K562 (cell line): ENCODE results near the gene CNOT4. TPM values are rescaled to one million over a fixed set of nuclear protein-coding genes. Genes with fewer than 3 reads are reported as not detected.

Source experiments
- ATAC-seq: fragments of 200-7000 bp; cut with Tn5 transposase; 3 replicates; pipeline ENCODE4 v1.9.1; 2020; ENCODE audit warnings: moderate library complexity
- BruUV-seq: library from RNA; stranded (reverse); fragments of 400-500 nt; replicated peaks from 2 replicates; lab custom pipeline; 2021; lab: Mats Ljungman, UMichigan
- CTCF ChIA-PET: fragments of 300-600 bp; formaldehyde crosslinking; extraction: SDS; loops from one replicate; lab custom pipeline; 2021; ENCODE audit warnings: low intra/inter-chr PET ratio; lab: Yijun Ruan, JAX
- POLR2A ChIA-PET: fragments of 300-600, 350-650 bp; sonication (Branson Sonifier 250); formaldehyde crosslinking; extraction: SDS; loops from one replicate; lab custom pipeline; 2021; ENCODE audit warnings: antibody characterized with exemption, inconsistent platforms; lab: Yijun Ruan, JAX
- DNase-seq, 4 experiments: peaks; one replicate each; pipeline versions ENCODE4 v3.0.0 to v3.0.0-alpha.2; 2011 to 2018; ENCODE audit warnings: low spot score in 3 of 4, mixed read lengths in 3 of 4; ENCODE audit errors: extremely low read depth in 1 of 4
- FAIRE-seq: peaks from 2 replicates; lab custom pipeline; 2011; peaks lifted over from hg19 to GRCh38; lab: Jason Lieb, UNC
- H2AFZ ChIP-seq: 2 replicates; pipeline ENCODE4 v1.6.0; 2011; ENCODE audit warnings: low read depth, low read length, control low read depth, inconsistent platforms
- H3K27ac ChIP-seq: fragments of 200-600 bp; 3 replicates; pipeline ENCODE4 v1.8.0; 2011; ENCODE audit warnings: low read depth, mild to moderate bottlenecking, control low read depth, inconsistent platforms, low read length, moderate library complexity, mixed read lengths; ENCODE audit errors: extremely low read depth
- H3K27me3 ChIP-seq, 2 experiments: fragments of 300-600 bp in 1 of 2; 2 replicates in 1 of 2; 3 replicates in 1 of 2; pipeline versions ENCODE4 v1.6.0 to v1.8.0; 2011; ENCODE audit warnings: inconsistent platforms in 2 of 2, low read length in 2 of 2, mild to moderate bottlenecking in 1 of 2, mixed read lengths in 1 of 2, moderate library complexity in 1 of 2; ENCODE audit not compliant: control insufficient read depth in 2 of 2, insufficient read depth in 2 of 2
- H3K36me3 ChIP-seq: fragments of 300-600 bp; 3 replicates; pipeline ENCODE4 v1.8.0; 2011; ENCODE audit warnings: mild to moderate bottlenecking, low read length, inconsistent platforms; ENCODE audit not compliant: control insufficient read depth, insufficient read depth
- H3K4me1 ChIP-seq, 2 experiments: fragments of 200-600 bp in 1 of 2; replicated peaks in 1 of 2; 2 replicates in 1 of 2; 3 replicates in 1 of 2; pipeline versions ENCODE4 v1.5.1 to v1.8.0; 2011; ENCODE audit warnings: inconsistent platforms in 2 of 2, low read length in 2 of 2, mild to moderate bottlenecking in 1 of 2, mixed read lengths in 1 of 2, moderate library complexity in 1 of 2; ENCODE audit not compliant: control insufficient read depth in 2 of 2, insufficient read depth in 2 of 2
- H3K4me2 ChIP-seq: 2 replicates; pipeline ENCODE4 v1.6.1; 2011; ENCODE audit warnings: low read length, control low read depth, inconsistent platforms, mixed read lengths; ENCODE audit not compliant: insufficient read depth
- H3K4me3 ChIP-seq: fragments of 200-600 bp; sonication (generic), shearing (Covaris generic); 2 replicates; pipeline ENCODE4 v1.5.1; 2016; ENCODE audit warnings: control low read depth, inconsistent platforms
- H3K79me2 ChIP-seq: fragments of 200-600 bp; 3 replicates; pipeline ENCODE4 v1.8.0; 2011; ENCODE audit warnings: low read length, inconsistent platforms; ENCODE audit not compliant: control insufficient read depth, insufficient read depth
- H3K9ac ChIP-seq, 2 experiments: 2 replicates each; pipeline versions ENCODE4 v1.6.0 to v1.6.1; 2011; ENCODE audit warnings: low read depth in 2 of 2, low read length in 2 of 2, control low read depth in 1 of 2, inconsistent platforms in 1 of 2, mild to moderate bottlenecking in 1 of 2, mixed read lengths in 1 of 2; ENCODE audit not compliant: insufficient read depth in 1 of 2
- H3K9me1 ChIP-seq: one replicate; pipeline ENCODE4 v1.6.0; 2011; ENCODE audit warnings: inconsistent platforms, mild to moderate bottlenecking, low read length, moderate library complexity; ENCODE audit not compliant: control insufficient read depth, insufficient read depth
- H3K9me3 ChIP-seq: replicated peaks from 2 replicates; pipeline ENCODE4 v1.5.1; 2011; ENCODE audit warnings: low read depth, low read length, inconsistent platforms; ENCODE audit not compliant: control insufficient read depth, insufficient read depth
- H4K20me1 ChIP-seq: replicated peaks from 2 replicates; pipeline ENCODE4 v1.6.1; 2011; ENCODE audit warnings: low read length, inconsistent platforms, mixed read lengths; ENCODE audit not compliant: control insufficient read depth, insufficient read depth
- BRD4 ChIP-seq: fragments of 200-600 bp; sonication (generic); IDR thresholded peaks from 2 replicates; pipeline ENCODE4 v1.6.1; 2017; ENCODE audit warnings: inconsistent platforms
- CHCHD3 ChIP-seq: fragments of 250-450 bp; sonication (Bioruptor Pico); IDR thresholded peaks from 2 replicates; pipeline ENCODE4 v2.1.2; 2022; ENCODE audit warnings: mild to moderate bottlenecking
- COPS2 ChIP-seq: fragments of 450-650 bp; conservative IDR thresholded peaks from 2 replicates; pipeline ENCODE4 v1.6.1; 2016; ENCODE audit warnings: mild to moderate bottlenecking, moderate library complexity
- ESRRA ChIP-seq: fragments of 450-650 bp; IDR thresholded peaks from 2 replicates; pipeline ENCODE4 v1.6.1; 2014; ENCODE audit warnings: low read depth, mild to moderate bottlenecking, moderate library complexity, borderline replicate concordance
- HDAC3 ChIP-seq: fragments of 450-650 bp; IDR thresholded peaks from 2 replicates; pipeline ENCODE4 v1.6.1; 2018; ENCODE audit warnings: borderline replicate concordance, mild to moderate bottlenecking, moderate library complexity; ENCODE audit not compliant: partially characterized antibody
- HNRNPUL1 ChIP-seq: fragments of 200-400 bp; formaldehyde crosslinking; IDR thresholded peaks from 2 replicates; pipeline ENCODE4 v1.6.1; 2017; ENCODE audit warnings: low read length
- MXI1 ChIP-seq: IDR thresholded peaks from 2 replicates; pipeline ENCODE4 v1.6.1; 2011; ENCODE audit warnings: low read depth, mild to moderate bottlenecking, improper control_type of control experiment, low read length
- PPARD ChIP-seq: fragments of 250-450 bp; sonication (Bioruptor Pico); IDR thresholded peaks from 2 replicates; pipeline ENCODE4 v1.8.0; 2022; ENCODE audit warnings: inconsistent platforms, mild to moderate bottlenecking, moderate library complexity
- ZEB2 ChIP-seq: fragments of 450-650 bp; IDR thresholded peaks from 2 replicates; pipeline ENCODE4 v1.6.1; 2016
- ZNF146 ChIP-seq: IDR thresholded peaks from one replicate; pipeline ENCODE4 v1.6.1; 2018; ENCODE audit warnings: missing compliant biosample characterization; ENCODE audit not compliant: unreplicated experiment
- WGBS: fragments of 100-300 bp; shearing (Covaris generic); methylation state at CpG from one replicate; pipeline ENCODE4 v1.1.6; 2016; ENCODE audit warnings: low coverage, mixed read lengths; ENCODE audit not compliant: insufficient coverage; ENCODE audit errors: missing lambda C conversion rate; 5-methylcytosine and 5-hydroxymethylcytosine counted together
- in situ Hi-C: fragments of 300-500 bp; cut with MboI; formaldehyde crosslinking; loops from 4 replicates; pipeline ENCODE4 v1.15.0; 2018; ENCODE audit warnings: inconsistent platforms, mixed read lengths
- intact Hi-C: fragments of 100-400 bp; cut with micrococcal nuclease; formaldehyde crosslinking; loops from 2 replicates; pipeline ENCODE4 v1.14.2; 2022
- polyA plus RNA-seq, 8 experiments: library from polyadenylated mRNA; depleted of rRNA in 4 of 8; stranded (reverse) in 5 of 8; unstranded in 3 of 8; fragments of >200 nt; fragmentation: Nextera tagmentation in 2 of 8; fragmentation: Illumina TruSeq in 1 of 8; extraction: Ambion mirVana in 2 of 8; extraction: Trizol in 1 of 8; gene quantifications; 2 replicates each; pipeline versions ENCODE4 v1.2.1 to v1.2.3, GENCODE V29; 2011 to 2014; ENCODE audit warnings: inconsistent platforms in 1 of 8, missing spikeins in 1 of 8
- total RNA-seq, 7 experiments: library from RNA; depleted of rRNA in 6 of 7; stranded (reverse); fragments of >200 nt in 6 of 7; fragmentation: Illumina TruSeq in 2 of 7; extraction: Trizol in 2 of 7; gene quantifications; 2 replicates each; pipeline versions ENCODE4 v1.2.1 to v1.2.3, GENCODE V29; 2011 to 2021; ENCODE audit warnings: low replicate concordance in 1 of 7
- TF ChIP-seq, protein P1 (sequence below): IDR thresholded peaks from 2 replicates; pipeline ENCODE4 v1.6.1; 2012; ENCODE audit warnings: low read depth, low read length, improper control_type of control experiment, borderline replicate concordance
- TF ChIP-seq, protein P2 (sequence below): sonication (generic); formaldehyde crosslinking; IDR thresholded peaks from 2 replicates; pipeline ENCODE4 v1.8.0; 2023; ENCODE audit warnings: mild to moderate bottlenecking, missing genetic modification reagents
- TF ChIP-seq, protein P3 (sequence below): fragments of 450-650 bp; formaldehyde crosslinking; IDR thresholded peaks from 2 replicates; pipeline ENCODE4 v1.4.0; 2020; ENCODE audit warnings: mild to moderate bottlenecking, moderate library complexity

CNOT4 gene
- total and polyA plus RNA-seq, 9 of the 15 experiments (the other 6 are each of a cell fraction or from before 2014, with no cell fraction given), result 8.6 to 24.1 (median 15.4) TPM

GRCh38 chr7:135388616-135389015 is 121.3 kb downstream of the CNOT4 start:
- no peaks in the 10 kb centered on the region for H3K27me3 ChIP-seq
- in situ Hi-C loops, result no loop called here
- H3K9me3 ChIP-seq, result no peaks in the 10 kb centered on the region

DNA sequence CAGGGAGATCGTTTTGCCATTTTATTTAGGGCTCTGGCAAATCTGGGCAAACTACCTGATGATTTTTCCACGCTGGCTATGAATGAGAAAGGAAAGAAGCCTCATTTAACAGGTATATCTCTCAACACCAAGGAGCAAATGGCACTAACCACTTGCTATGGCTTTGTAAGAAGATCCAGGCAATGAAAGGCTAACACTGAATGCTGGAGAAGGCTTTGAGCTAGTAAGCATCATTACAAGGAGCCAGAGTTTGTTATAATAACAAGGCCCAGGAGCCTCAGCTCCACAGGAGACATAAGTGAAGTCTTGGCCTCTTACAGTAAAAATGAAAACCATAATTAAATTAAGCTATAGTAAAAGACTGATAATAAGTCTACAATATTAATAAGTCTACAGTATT is 123.1 kb downstream of the CNOT4 start:
- H3K9me1 ChIP-seq, result no peaks in the 10 kb centered on the region
- no peak for ATAC-seq
- no peaks in the 10 kb centered on the region for H3K9me3 ChIP-seq
- H3K4me2 ChIP-seq, result no peak overlapping the region
- ChIA-PET POLR2A (interaction anchor here (0.6 to 2.2 kb wide), 4 partner anchors 8 to 537 kb away, joined by 3 to 10 read pairs (median 3); no protein-coding TSS in a partner anchor), CTCF (no interaction called here)
- no peaks in the 10 kb centered on the region for H3K27me3 ChIP-seq
- no peak overlapping the region for H3K27ac ChIP-seq
- H4K20me1 ChIP-seq, result no peaks in the 10 kb centered on the region
- no peak overlapping the region for H3K9ac ChIP-seq
- no peak overlapping the region for H2AFZ ChIP-seq
- DNase-seq, result no peak
- H3K79me2 ChIP-seq, result no peaks in the 10 kb centered on the region
- BruUV-seq, result no TSS peak
- in situ Hi-C loops, result no loop called here
- no peak for FAIRE-seq
- no peak overlapping the region for H3K4me3 ChIP-seq
- H3K4me1 ChIP-seq, result peaks cover 4 to 12% of the 10 kb centered on the region in 2 experiments; a peak in 4 of 5 replicates
- intact Hi-C loops, result no loop called here
- WGBS, result 70% methylated on average over 2 of the region's 2 CpGs
- peaks cover 15% of the 10 kb centered on the region; the same call in 2 of the 3 replicates for H3K36me3 ChIP-seq
- TF ChIP-seq, protein P1, sequence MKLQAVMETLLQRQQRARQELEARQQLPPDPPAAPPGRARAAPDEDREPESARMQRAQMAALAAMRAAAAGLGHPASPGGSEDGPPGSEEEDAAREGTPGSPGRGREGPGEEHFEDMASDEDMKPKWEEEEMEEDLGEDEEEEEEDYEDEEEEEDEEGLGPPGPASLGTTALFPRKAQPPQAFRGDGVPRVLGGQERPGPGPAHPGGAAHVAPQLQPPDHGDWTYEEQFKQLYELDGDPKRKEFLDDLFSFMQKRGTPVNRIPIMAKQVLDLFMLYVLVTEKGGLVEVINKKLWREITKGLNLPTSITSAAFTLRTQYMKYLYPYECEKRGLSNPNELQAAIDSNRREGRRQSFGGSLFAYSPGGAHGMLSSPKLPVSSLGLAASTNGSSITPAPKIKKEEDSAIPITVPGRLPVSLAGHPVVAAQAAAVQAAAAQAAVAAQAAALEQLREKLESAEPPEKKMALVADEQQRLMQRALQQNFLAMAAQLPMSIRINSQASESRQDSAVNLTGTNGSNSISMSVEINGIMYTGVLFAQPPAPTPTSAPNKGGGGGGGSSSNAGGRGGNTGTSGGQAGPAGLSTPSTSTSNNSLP, result no peak
- TF ChIP-seq BRD4 (no peak), ESRRA (no peak), ZEB2 (no peak)
- TF ChIP-seq, protein P2, sequence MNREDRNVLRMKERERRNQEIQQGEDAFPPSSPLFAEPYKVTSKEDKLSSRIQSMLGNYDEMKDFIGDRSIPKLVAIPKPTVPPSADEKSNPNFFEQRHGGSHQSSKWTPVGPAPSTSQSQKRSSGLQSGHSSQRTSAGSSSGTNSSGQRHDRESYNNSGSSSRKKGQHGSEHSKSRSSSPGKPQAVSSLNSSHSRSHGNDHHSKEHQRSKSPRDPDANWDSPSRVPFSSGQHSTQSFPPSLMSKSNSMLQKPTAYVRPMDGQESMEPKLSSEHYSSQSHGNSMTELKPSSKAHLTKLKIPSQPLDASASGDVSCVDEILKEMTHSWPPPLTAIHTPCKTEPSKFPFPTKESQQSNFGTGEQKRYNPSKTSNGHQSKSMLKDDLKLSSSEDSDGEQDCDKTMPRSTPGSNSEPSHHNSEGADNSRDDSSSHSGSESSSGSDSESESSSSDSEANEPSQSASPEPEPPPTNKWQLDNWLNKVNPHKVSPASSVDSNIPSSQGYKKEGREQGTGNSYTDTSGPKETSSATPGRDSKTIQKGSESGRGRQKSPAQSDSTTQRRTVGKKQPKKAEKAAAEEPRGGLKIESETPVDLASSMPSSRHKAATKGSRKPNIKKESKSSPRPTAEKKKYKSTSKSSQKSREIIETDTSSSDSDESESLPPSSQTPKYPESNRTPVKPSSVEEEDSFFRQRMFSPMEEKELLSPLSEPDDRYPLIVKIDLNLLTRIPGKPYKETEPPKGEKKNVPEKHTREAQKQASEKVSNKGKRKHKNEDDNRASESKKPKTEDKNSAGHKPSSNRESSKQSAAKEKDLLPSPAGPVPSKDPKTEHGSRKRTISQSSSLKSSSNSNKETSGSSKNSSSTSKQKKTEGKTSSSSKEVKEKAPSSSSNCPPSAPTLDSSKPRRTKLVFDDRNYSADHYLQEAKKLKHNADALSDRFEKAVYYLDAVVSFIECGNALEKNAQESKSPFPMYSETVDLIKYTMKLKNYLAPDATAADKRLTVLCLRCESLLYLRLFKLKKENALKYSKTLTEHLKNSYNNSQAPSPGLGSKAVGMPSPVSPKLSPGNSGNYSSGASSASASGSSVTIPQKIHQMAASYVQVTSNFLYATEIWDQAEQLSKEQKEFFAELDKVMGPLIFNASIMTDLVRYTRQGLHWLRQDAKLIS (CRISPR knock-in tag), result no peak
- TF ChIP-seq, protein P3, sequence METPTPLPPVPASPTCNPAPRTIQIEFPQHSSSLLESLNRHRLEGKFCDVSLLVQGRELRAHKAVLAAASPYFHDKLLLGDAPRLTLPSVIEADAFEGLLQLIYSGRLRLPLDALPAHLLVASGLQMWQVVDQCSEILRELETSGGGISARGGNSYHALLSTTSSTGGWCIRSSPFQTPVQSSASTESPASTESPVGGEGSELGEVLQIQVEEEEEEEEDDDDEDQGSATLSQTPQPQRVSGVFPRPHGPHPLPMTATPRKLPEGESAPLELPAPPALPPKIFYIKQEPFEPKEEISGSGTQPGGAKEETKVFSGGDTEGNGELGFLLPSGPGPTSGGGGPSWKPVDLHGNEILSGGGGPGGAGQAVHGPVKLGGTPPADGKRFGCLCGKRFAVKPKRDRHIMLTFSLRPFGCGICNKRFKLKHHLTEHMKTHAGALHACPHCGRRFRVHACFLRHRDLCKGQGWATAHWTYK (CRISPR knock-in tag), result no peak

More at GRCh38 chr7:135388616-135389015, 121.3 kb downstream of the CNOT4 start:
- Histone ChIP-seq H3K27ac (no peak overlapping the region), H2AFZ (no peak overlapping the region), H3K79me2 (no peaks in the 10 kb centered on the region), H3K4me3 (no peak overlapping the region), H3K9me1 (no peaks in the 10 kb centered on the region), H3K4me1 (peaks cover 4 to 12% of the 10 kb centered on the region in 2 experiments; a peak in 4 of 5 replicates), H3K4me2 (no peak overlapping the region), H4K20me1 (no peaks in the 10 kb centered on the region), H3K9ac (no peak overlapping the region), H3K36me3 (peaks cover 32% of the 10 kb centered on the region; the same call in 2 of the 3 replicates)
- no TSS peak for BruUV-seq
- CTCF ChIA-PET, result no interaction called here
- POLR2A ChIA-PET, result no interaction called here
- ATAC-seq (no peak; the same call in 2 of the 3 replicates), FAIRE-seq (no peak), DNase-seq (no peak)
- intact Hi-C loops, result no loop called here
- WGBS, result 76% methylated on average over 3 of the region's 3 CpGs
- no peak for TF ChIP-seq ZNF146 (CRISPR knock-in tag)
- TF ChIP-seq COPS2, result no peak
- no peak for TF ChIP-seq HNRNPUL1
- no peak for TF ChIP-seq PPARD (CRISPR knock-in tag)
- TF ChIP-seq HDAC3, result no peak
- TF ChIP-seq MXI1, result no peak
- no peak for TF ChIP-seq CHCHD3 (CRISPR knock-in tag)
